GM19328 (cell line): ENCODE data around the gene GLT6D1.
"Not testable (repeated sequence)": the region's sequence is repeated elsewhere in the genome, so short reads cannot be mapped to it uniquely, and the experiment has no call there.

ENCODE experiments used
- ATAC-seq: cut with Tn5 transposase; IDR thresholded peaks from one replicate; pipeline ENCODE4 v1.9.1; 2021; ENCODE audit warnings: mild to moderate bottlenecking, moderate library complexity; ENCODE audit not compliant: unreplicated experiment

Gene GLT6D1, protein sequence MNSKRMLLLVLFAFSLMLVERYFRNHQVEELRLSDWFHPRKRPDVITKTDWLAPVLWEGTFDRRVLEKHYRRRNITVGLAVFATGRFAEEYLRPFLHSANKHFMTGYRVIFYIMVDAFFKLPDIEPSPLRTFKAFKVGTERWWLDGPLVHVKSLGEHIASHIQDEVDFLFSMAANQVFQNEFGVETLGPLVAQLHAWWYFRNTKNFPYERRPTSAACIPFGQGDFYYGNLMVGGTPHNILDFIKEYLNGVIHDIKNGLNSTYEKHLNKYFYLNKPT

GRCh38 chr9:135639196-135639595 is at the start of gene GLT6D1:
TSS of gene GLT6D1 (minus strand) at chr9:135639540. CDS start at chr9:135639187, 353 bp downstream.
- ATAC-seq = no peak

DNA sequence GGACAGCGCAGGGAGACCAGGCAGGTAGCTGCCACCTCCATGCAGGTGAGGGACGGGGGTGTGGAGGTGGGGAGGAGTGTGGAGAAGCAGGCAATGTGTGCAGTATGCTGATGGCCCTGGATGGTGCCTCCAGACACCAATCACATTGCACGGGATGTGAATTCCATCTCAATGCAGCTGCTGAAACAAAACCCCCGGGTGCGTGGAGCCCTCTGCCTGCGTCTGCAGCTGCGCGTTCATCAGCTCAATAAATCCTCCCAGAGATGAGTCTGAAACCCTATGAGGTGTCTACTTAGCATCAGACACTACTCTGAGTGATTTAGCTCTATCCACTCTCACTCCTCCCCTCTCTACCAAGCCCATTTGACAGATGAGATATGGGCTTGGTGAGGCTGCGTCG is 49.7 kb upstream of the GLT6D1 start:
- ATAC-seq = no peak

GRCh38 chr9:135687216-135687615 is 47.9 kb upstream of the GLT6D1 start:
- no peak for ATAC-seq

DNA sequence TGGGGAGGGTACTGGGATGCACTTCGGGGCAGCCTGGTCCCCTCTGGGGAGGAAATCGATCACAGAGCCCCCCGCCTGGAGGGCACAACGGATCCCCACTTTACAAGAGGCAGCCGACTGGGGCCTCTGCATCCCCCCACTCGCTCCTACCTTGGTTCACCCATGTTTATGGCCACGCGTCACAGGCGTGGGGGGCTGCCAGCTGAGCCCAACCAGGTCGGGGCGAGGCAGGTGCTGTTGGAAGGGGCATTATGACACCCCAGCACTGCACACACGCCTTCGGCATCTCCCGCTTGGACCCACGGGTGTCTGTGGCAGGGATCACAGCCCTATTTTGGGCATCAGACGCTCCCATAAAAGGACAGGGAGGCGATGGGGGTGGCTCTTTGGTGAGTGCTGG is 45.4 kb upstream of the GLT6D1 start:
- ATAC-seq = no peak

GRCh38 chr9:135683401-135684034 is 44.2 kb upstream of the GLT6D1 start:
- no peak for ATAC-seq

DNA sequence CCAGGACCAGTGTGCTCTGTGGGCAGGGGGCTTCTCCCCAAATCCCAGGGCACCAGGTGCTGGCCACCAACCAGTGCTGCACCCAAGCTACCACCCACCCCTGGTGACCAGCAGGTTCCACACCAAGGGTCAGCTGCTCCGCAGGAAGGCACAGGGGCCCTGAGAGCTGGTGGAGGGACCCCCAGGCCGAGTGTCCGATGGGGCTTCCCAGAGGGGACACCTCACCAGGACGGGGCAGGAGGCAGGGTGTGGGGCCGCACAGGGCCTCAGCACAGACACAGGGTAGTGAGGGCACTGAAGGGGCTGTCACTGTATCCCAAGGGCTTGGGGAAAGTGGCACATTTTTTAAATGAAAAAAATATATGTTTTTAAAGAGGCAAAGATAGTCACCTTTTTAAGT is 41.8 kb upstream of the GLT6D1 start:
- ATAC-seq = no peak

GRCh38 chr9:135680056-135680455 is 40.7 kb upstream of the GLT6D1 start:
- ATAC-seq = no peak

DNA sequence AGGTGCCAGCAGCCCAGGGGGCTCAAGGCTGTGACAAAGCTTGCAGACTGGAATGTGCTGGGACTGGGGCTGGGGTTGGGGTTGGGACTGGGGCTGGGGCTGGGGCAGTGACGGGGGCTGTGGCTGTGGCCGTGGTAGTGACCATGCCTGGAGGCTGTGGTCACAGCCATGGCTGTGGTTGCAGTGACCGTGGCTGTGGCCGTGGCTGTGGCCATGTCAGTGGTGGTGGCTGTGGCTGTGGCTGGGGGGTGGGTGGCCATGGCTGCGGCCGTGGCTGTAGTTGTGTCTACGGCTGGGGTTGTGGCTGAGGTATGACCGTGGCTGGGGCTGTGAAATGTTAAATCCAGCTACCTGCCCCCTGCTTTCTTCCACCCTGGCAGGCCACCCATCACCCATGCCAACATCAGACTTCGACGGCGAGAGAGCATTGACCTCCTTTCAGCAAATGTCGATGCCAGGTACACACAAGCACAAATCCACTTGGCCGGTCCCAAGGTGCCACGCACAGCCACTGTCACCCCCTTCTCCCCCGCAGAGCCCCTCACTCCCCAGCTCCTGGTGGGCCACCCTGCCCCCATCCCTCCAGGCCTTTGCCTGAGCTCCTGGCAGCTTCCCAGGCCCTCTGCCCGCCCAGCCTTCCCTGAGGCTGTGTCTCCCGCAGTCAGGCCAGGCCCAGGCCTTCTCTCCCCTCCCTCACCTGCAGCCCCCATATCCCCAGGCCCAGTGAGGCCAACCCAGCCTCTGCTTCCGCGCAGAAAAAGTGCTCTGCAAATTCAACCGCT is 39.1 kb upstream of the GLT6D1 start:
- ATAC-seq = no peak

GRCh38 chr9:135677641-135678168 is 38.4 kb upstream of the GLT6D1 start:
- no peak for ATAC-seq

DNA sequence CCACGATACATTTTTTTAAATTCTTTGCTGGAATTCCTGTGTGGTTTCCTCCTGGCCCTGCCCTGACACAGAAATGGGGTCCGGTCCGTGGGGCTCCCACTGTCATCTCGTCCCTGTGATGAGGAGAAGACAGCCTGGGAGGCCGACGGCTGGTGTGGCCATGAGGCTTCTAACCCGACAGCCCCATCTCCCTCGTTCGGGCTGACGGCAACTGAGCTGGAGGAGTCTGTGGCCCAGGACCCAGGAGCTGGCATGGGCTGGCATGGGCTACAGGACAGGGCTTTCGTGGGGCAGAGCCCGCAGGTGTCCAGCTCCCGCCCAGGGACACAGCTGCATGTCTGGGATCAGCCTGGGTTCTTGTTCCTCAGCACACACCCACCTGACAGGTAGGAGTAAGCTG is 37.6 kb upstream of the GLT6D1 start:
- no peak for ATAC-seq

DNA sequence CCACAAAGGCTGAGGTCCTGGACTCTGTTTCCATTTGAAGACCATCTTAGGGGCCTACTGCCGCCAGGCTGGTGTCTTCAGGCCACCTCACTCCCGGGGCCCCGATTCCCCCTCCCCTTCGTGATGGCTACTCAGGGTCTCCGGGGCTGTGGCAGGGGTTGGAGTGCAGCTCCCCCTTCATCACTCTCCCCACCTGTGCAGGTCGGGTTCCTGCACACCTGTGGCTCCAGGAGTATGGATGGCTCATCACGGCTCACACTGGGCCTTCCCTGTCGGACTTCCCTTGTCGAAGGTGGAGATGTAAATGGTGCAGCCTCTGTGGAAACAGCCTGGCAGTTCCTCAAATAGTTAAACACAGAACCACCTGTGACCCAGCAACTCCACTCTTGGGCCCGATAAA is 35.6 kb upstream of the GLT6D1 start:
- ATAC-seq = no peak

- no peak for ATAC-seq
These were observed 34.6 kb upstream of the GLT6D1 start for GRCh38 chr9:135673941-135674340.

DNA sequence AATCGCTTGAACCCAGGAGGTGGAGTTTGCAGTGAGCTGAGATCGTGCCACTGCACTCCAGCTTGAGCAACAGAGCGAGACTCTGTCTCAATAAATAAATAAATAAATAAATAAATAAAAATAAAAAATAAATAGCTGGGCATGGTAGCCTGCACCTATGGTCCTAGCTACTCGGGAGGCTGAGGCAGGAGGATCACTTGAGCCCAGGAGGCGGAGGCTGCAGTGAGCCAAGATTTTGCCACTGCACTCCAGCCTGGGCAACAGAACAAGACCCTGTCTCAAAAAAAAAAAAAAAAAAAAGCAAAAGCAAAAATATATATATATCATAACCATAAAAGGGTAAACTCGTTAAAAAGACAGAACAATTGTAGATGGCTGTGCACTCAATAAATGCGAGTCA is 33.4 kb upstream of the GLT6D1 start:
- ATAC-seq = not testable (repeated sequence)

- no peak for ATAC-seq
These were observed 32.3 kb upstream of the GLT6D1 start for GRCh38 chr9:135671591-135672041.

GRCh38 chr9:135670721-135671590 is 31.6 kb upstream of the GLT6D1 start:
- no peak for ATAC-seq

- ATAC-seq = no peak
These were observed 30.4 kb upstream of the GLT6D1 start for GRCh38 chr9:135669616-135670285.

DNA sequence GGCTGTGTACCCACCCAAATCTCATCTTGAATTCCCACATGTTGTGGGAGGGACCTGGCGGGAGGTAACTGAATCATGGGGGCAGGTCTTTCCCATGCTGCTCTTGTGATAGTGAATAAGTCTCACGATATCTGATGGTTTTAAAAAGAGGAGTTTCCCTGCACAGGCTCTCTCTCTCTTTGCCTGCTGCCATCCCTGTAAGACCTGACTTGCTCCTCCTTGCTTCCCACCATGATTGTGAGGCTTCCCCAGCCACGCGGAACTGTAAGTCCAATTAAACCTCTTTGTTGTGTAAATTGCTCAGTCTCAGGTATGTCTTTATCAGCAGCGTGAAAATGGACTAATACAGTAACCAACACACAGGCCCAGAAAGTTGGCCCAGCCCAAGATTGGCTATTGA is 29.7 kb upstream of the GLT6D1 start:
- not testable (repeated sequence) for ATAC-seq

DNA sequence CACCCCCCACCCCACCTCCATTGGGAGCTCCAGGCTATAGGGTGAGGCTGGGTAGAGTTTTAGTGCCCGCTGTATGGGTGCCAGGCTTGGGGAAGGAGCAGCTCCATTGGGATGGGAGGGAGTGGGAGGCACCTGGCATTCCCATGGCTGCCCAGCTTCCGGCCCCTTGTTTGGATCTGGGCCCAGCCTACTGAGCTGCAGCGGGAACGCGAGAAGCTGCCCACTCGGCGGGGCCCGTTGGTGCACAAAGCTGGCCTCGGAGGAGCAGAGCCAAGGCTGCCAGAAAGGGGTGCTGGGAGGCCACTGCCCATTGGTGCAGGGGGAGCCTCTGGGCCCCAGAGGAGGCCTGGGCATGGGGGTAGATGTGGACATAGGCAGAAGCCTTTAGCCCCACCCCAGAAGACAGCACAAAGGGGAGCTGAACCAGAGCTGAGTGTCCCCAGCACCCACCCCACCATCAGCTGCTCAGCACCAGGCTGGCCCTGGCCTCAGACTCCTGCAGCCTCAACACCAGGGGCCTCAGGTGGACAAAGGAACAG is 28.2 kb upstream of the GLT6D1 start:
- no peak for ATAC-seq

GRCh38 chr9:135666534-135667462 is 27.5 kb upstream of the GLT6D1 start:
- no peak for ATAC-seq
